ENCODE results near the gene MYBPHL.
"Not testable (repeated sequence)": the region's sequence is repeated elsewhere in the genome, so short reads cannot be mapped to it uniquely, and the experiment has no call there.

Gene MYBPHL

DNA sequence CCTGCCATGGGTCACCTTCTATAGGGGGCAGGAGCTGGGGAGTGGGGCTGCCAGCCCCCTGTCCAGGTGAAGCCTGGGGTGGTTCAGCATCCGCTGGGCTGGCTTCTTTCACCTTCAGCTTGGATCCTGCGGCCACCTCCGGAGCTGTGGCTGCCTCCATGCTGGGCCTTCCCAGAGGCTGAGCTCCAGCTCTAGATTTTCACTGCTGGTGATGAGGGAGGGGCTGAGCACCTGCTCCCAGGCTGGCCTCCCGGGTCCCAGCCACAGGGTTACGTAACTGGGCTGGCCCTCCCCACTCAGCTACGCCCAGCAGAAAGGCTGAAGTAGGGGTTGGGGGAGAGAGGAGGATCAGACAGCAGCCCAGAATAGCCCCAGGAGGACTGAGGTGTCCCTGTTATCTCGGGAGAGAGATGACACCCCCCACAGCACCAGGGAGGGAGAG, at the start of gene MYBPHL:
MYBPHL (minus strand) TSS at position 180 of the 442 bp plus-strand sequence; CDS start at position 160, 20 bp downstream.
- DNase-seq, result no peak

- DNase-seq, result no peak
Observed at GRCh38 chr1:109356505-109356904, 49.7 kb upstream of the MYBPHL start.

DNA sequence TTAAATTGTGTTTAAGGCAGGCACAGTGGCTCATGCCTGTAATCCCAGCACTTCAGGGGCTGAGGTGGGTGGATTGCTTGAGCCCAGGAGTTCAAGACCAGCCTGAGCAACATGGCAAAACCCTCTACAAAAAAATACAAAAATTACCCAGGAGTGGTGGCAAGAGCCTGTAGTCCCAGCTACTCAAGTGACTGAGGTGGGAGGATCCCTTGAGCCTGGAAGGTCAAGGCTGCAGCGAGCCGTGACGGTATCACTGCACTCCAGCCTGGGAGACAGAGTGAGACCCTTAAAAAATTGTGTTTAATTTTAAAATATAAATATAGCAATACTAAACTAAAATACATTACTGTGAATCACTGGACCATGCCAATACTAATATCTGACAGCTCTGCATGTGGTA, 48.1 kb upstream of the MYBPHL start:
- no peak for DNase-seq

GRCh38 chr1:109351457-109351856, 44.6 kb upstream of the MYBPHL start:
- no peak for DNase-seq

GRCh38 chr1:109350655-109351054, 43.8 kb upstream of the MYBPHL start:
- DNase-seq, result no peak

- no peak for DNase-seq
Observed at GRCh38 chr1:109350182-109350581, 43.4 kb upstream of the MYBPHL start.

- no peak for DNase-seq
Observed at GRCh38 chr1:109347511-109347910, 40.7 kb upstream of the MYBPHL start.

- DNase-seq, result no peak
Observed at GRCh38 chr1:109341944-109342930, 35.4 kb upstream of the MYBPHL start.

DNA sequence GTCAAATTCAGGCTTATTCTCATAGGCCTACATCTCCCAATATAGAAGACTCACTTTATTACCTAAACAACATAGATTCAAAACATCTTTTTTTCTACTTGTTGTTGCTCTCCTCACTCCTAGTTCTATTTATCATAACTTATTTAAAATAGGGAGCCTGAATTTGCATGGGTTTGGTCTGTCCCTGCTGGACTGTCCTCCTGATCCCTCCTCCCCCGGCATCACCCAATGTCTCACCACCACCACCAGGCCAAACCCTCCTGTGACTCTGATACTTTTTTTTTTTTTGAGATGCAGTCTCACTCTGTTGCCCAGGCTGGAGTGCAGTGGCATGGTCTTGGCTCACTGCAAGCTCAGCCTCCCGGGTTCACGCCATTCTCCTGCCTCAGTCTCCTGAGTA, 31.8 kb upstream of the MYBPHL start:
- no peak for DNase-seq

DNA sequence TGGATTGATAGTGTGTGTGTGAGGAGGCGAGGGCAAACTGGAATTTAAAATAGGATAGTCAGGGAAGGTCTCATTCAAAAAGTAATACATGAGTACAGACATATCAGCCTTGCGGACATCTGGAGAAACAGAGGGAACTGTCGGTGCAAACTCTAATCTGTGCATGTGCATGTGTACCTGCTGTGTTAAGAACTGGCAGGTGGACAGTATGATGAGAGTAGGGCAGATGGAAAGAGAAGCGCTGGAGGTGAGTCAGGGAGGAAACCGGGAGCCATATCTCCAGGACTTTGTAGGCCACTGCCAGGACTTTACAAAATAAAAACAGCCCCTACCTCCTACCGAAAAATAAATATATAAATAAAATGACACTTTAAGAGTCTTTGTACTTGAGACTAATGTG, 31.3 kb upstream of the MYBPHL start:
- no peak for DNase-seq

DNA sequence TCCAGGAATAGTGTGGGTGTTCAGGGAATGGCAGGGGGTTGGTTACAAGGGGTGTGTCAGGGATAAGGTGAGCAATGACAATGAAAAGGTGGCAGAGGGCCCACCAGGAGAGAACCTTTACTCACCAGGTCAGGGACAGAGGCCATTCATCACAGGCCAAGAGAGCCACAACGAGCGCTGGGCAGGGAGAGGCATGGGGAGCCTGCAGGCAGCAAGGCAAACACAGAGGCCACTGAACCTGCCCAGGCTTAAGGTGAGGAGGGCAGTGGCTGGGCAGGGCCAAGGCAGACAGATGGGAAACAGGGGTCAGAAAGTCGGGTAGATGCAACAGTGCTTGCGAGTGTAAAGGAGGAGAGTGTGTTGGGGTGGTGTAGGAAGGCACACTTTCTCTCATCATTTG, 28.3 kb upstream of the MYBPHL start:
- no peak for DNase-seq

- no peak for DNase-seq
Observed at GRCh38 chr1:109331113-109331512, 24.3 kb upstream of the MYBPHL start.

DNA sequence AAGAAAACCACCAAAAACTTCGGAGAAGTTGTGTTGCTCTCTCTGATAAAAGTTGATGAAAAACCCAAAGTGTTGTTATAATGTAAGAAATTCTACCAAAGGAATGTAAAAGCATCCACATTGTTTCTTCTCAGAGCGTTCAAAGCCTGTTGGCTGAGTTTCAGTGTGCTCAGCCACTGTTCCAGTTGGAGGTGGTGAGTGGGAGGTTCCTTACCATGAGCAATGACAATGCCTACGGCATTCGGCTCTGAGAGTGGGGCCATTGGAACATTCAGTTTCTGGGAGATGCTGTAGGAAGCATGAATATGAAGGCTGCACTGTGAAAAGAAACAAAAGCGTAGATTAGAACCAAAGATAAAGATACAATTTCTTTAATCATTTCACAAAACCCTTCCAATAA, 20.5 kb upstream of the MYBPHL start:
- DNase-seq, result no peak

DNA sequence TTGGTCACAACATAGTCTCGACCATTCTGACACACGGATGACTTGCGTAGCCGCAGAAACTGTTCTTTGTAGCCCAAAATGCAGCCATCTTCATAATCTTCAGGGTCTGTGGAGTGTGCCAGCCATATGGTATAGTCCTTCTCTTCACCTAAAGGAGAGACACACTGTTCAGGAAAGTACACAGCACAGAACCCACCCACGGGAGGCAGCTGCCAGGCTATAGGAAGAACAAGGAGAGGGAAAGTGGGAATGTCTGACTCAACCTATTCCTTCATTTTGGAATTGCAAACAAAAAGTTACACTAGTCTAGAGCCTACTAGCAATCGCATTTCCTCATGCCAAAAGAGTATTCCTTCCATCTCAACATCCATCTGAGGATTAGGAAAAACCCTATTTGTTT, 16.2 kb upstream of the MYBPHL start:
- DNase-seq, result no peak

DNA sequence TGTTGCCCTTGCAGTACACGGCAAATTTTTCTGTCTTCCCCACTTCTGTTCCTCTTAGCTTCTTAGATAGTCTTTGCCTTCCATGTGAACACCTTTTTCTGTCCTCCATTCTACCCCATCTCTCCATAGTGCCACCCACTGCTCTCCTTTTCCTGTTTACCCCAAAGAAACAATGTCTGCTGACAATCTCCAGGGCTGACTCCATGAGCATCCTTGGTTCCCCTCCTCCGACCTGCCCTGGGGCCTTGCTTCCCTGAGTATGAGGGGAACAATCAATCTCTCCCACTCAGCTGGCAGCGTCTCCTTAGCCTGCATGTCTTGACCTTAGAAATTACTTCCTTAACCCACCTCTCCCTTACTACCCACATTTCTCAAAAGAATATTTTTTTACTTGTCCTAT, 12.3 kb upstream of the MYBPHL start:
- no peak for DNase-seq

DNA sequence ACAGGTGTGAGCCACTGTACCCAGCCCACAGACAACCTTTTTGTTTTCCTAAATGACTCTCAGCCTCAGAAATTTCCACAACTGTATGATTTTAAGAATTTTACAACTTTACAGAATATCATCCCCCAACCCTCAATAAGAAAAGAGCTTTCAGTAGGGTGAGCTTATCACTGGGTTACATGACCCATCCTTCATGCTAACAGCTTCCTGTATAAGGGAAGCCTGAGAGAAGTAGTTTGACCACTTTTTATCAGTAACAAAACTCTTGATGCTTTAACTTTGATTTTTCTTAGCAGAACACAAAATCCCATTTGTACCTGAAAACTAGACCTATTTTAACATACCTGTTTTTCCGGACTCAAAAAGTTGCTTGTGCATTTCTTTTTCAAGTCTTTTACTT, 9.7 kb upstream of the MYBPHL start:
- no peak for DNase-seq

DNA sequence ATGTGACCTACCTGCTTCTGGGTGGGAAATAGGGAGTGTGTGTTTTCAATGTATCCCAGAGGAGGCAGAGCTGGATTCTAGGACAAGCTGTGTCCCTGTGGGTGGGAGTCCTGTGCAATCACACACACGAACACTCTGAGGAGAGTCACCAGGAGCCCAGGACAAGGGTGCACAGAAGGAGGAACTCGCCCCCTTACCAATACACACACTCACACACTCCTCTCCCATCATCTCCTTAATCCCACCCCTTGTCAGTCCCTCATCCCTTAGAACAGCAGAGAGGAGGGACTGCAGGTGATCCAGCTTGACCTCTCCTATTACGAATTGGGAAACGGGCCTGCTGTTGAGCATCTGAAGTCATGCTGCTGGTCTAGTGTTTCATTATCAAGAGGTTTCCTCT, 8.5 kb upstream of the MYBPHL start:
- no peak for DNase-seq

GRCh38 chr1:109314795-109315194, 8.0 kb upstream of the MYBPHL start:
- no peak for DNase-seq

DNA sequence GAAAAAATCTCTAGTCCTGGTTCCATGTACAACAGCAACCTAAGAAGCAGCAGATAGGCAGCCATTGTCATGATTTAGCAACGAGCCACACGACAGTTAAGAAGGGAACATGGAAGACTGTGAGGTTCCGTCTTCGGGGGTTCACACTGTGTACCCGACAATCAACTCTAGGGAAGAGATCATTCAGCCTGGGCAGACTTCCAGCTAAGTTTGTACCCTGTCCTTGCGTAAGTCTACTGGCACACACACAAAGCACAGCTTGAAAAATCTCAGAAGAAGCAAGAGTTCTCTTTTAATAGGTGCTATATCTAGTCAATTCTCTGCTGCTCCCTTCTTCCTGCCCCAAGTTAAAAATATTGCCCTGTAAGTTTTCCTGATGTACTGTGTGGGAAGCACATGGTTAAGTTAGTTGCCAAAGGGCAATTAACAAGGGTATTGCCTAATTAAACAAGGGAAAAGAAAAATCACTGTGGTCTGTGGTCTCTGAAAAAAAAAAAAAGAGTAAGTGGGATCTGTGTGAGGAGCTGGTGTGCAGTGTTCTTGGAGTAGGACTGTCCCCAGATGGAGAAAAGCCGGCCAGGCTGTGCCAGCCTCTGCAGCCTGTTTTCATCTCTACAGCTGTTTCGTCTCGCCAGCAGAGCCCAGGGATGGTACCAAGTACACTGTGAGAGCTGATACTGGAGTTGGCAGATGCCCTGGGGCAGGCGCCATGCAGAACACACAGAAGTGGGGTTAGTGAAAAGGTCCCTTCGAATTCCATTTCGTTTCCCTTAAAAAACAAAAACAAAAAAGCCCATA, 6.4 kb upstream of the MYBPHL start:
- no peak for DNase-seq

- DNase-seq, result no peak
Observed at GRCh38 chr1:109312246-109312645, 5.4 kb upstream of the MYBPHL start.

DNA sequence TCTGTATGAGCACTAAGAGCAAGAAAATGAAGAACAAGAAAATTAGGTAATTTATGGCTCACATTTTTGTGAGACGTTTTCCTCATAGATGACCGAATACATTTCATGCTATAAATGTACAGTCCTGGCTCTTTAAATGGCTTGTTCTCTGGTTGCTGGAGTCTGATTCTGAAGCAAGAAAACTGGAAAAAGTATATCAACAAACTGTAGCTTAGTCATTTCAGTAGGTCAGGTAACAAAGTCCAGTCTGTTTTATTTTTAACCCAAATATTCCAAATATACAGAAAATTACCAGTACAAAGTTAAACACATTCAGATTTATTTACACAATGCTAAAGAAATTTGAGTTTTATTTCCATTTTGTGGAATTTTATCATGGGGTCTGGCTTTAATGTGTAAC, 2.5 kb upstream of the MYBPHL start:
- no peak for DNase-seq

DNA sequence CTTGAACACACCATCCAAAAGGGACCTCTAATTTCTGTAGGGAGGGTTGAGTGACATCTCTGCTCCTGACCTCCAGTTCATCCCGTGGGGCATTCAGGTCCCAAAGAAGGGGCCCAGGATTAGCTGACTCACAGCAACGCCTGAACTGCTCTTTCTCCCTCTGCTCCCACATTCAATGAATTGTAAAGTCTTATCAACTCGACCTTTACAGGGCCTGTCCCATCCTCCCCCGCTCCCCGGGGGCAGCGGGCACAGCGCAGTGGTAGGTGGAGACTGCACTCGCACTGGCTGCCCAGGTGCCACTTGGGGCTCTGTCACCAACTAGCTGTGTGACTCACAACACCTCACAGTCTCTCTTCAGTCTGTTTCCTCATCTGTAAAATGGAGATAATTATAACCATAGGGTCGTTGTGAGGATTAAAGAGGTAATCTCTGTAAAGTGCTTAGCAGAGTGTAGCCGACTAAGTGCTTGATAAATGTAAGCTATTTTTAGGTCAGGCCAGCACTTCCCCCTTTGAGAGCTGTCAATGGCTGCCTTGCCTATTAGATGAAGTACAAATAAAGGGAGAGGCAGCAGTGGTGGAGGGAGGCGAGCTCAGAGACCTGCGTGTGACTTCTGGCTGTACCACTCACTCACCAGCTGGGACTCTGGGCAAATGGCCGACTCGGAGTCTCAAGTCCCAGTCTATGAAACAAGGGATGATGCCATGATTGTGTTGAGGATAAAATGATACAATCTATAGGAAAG, 637 bp upstream of the MYBPHL start:
- DNase-seq, result peak in 1 of 2 donors; percentile 20

DNA sequence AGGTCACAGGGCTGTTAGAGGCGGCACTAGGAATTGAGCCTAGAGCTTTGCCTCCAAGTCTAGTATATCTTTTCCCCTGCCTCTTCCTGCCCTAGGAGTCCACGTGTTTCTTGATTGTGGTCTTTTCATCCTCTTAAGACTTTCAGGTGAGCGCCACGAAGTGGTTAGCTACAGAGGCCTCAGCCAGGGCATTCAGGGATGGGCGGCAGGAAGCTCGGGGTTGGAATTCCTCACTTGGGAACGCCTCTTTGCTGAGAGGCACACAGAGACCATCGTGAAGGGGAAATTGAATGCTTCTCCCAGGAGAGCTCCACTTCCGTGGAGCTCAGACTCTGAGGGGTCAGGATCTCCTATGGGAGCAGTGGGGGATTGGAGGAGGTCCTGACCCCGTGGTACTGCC, 820 bp downstream of the MYBPHL start:
- DNase-seq, result not testable (repeated sequence)

All from CD4-positive, alpha-beta T cell treated with Interferon alpha-2 for 1 hour (primary cell).